ENCODE data around the gene NUDT13.

GRCh38 chr10:73168465-73168803, 58.2 kb downstream of the NUDT13 start:
- TF ChIP-seq POLR2AphosphoS5 (IDR thresholded peaks at IDR 0.05; ENCODE audit: low read depth, low read length) (no peak), GABPA (IDR thresholded peaks at IDR 0.05; ENCODE audit: borderline replicate concordance, insufficient read depth, low read length) (no peak), MAX (IDR thresholded peaks at IDR 0.05) (no peak), EP300 (IDR thresholded peaks at IDR 0.05; ENCODE audit: borderline replicate concordance in 1 of 2, low read depth in 2 of 2, low read length in 2 of 2) (no peak), HDAC2 (IDR thresholded peaks at IDR 0.05; ENCODE audit: borderline replicate concordance in 1 of 2, low read depth in 2 of 2, low read length in 2 of 2) (no peak), CTCF (IDR thresholded peaks at IDR 0.05; ENCODE audit: control extremely low read depth in 1 of 3, insufficient read depth in 1 of 3, low read depth in 1 of 3, low read length in 3 of 3) (no peak), CREB1 (IDR thresholded peaks at IDR 0.05) (no peak), RNF2 (IDR thresholded peaks at IDR 0.05; ENCODE audit: borderline replicate concordance, low read depth, low read length, missing control alignments, poor library complexity, severe bottlenecking) (no peak), CEBPB (IDR thresholded peaks at IDR 0.05; ENCODE audit: low read depth, low read length) (no peak), POLR2A (IDR thresholded peaks at IDR 0.05; ENCODE audit: control extremely low read depth in 1 of 2, low read depth in 2 of 2, low read length in 2 of 2) (no peak), EZH2 (IDR thresholded peaks at IDR 0.05; ENCODE audit: low read depth, low read length, severe bottlenecking) (no peak), NANOG (IDR thresholded peaks at IDR 0.05; ENCODE audit: insufficient read depth, low read depth, low read length, poor library complexity, severe bottlenecking) (no peak), RAD21 (IDR thresholded peaks at IDR 0.05 in 1 of 2, conservative IDR thresholded peaks at IDR 0.05 in 1 of 2; ENCODE audit: low read depth in 2 of 2, low read length in 2 of 2) (no peak), HDAC6 (IDR thresholded peaks at IDR 0.05; ENCODE audit: low read depth, low read length) (no peak)
